DMS79 treated with DMSO at 0.1 percent for 48 hours (cell line): ENCODE results near the gene NAPEPLD.
A peak's percentile ranks its signal among the peaks of the same experiment; 100 is the strongest.
"Not testable (repeated sequence)": the region's sequence is repeated elsewhere in the genome, so short reads cannot be mapped to it uniquely, and the experiment has no call there.

Experiments
- DNase-seq: peaks from one replicate; lab custom pipeline; 2025; lab: John Stamatoyannopoulos, UW

NAPEPLD gene

GRCh38 chr7:103148994-103149807, at the start of gene NAPEPLD:
TSS of gene NAPEPLD (minus strand) at chr7:103149099. CDS start at chr7:103128776, 20,323 bp downstream.
- DNase-seq = peak; percentile 69

GRCh38 chr7:103198079-103198478, 49.2 kb upstream of the NAPEPLD start:
- not testable (repeated sequence) for DNase-seq

GRCh38 chr7:103195364-103195763, 46.5 kb upstream of the NAPEPLD start:
- not testable (repeated sequence) for DNase-seq

GRCh38 chr7:103172415-103173146, 23.7 kb upstream of the NAPEPLD start:
- DNase-seq = not testable (repeated sequence)

- DNase-seq = not testable (repeated sequence)
Measured at GRCh38 chr7:103171695-103172414, 23.0 kb upstream of the NAPEPLD start.

- DNase-seq = not testable (repeated sequence)
Measured at GRCh38 chr7:103166921-103167544, 18.1 kb upstream of the NAPEPLD start.

GRCh38 chr7:103163087-103163825, 14.4 kb upstream of the NAPEPLD start:
- not testable (repeated sequence) for DNase-seq

GRCh38 chr7:103162641-103163040, 13.7 kb upstream of the NAPEPLD start:
- not testable (repeated sequence) for DNase-seq

GRCh38 chr7:103161998-103162616, 13.2 kb upstream of the NAPEPLD start:
- not testable (repeated sequence) for DNase-seq

- DNase-seq = not testable (repeated sequence)
Measured at GRCh38 chr7:103159072-103159471, 10.2 kb upstream of the NAPEPLD start.

GRCh38 chr7:103155331-103156024, 6.6 kb upstream of the NAPEPLD start:
- not testable (repeated sequence) for DNase-seq

- no peak for DNase-seq
Measured at GRCh38 chr7:103154042-103154441, 5.1 kb upstream of the NAPEPLD start.

- not testable (repeated sequence) for DNase-seq
Measured at GRCh38 chr7:103152744-103153617, 4.1 kb upstream of the NAPEPLD start.

GRCh38 chr7:103151993-103152676, 3.2 kb upstream of the NAPEPLD start:
- DNase-seq = not testable (repeated sequence)

GRCh38 chr7:103150192-103150591, 1.3 kb upstream of the NAPEPLD start:
- no peak for DNase-seq

GRCh38 chr7:103149808-103150180, 895 bp upstream of the NAPEPLD start:
- peak; percentile 69 for DNase-seq

- peak; percentile 14 for DNase-seq
Measured at GRCh38 chr7:103148131-103148993, 537 bp downstream of the NAPEPLD start.
